NCI-H460 (cell line): Measurements from ENCODE around the gene LSM7. TPM values are rescaled to one million over a fixed set of nuclear protein-coding genes. Genes with fewer than 3 reads are reported as not detected.

ENCODE experiments used
- DNase-seq: peaks from one replicate; pipeline ENCODE4 v3.0.0-alpha.2; 2016; ENCODE audit warnings: low read depth; ENCODE audit errors: extremely low read depth
- polyA plus RNA-seq: library from polyadenylated mRNA; depleted of rRNA; stranded (reverse); fragments of >200 nt; gene quantifications from 2 replicates; pipeline ENCODE4 v1.2.3, GENCODE V29; 2014; cell fraction: nucleus; rRNA removed
- total RNA-seq: library from RNA; depleted of rRNA; stranded (reverse); fragments of >200 nt; shearing (Covaris generic); gene quantifications from 2 replicates; pipeline ENCODE4 v1.2.3, GENCODE V29; 2014; rRNA removed

Gene LSM7
- 85.7 and 125 TPM in 2 replicates for total RNA-seq
- polyA plus RNA-seq = 191 and 241 TPM in 2 replicates

DNA sequence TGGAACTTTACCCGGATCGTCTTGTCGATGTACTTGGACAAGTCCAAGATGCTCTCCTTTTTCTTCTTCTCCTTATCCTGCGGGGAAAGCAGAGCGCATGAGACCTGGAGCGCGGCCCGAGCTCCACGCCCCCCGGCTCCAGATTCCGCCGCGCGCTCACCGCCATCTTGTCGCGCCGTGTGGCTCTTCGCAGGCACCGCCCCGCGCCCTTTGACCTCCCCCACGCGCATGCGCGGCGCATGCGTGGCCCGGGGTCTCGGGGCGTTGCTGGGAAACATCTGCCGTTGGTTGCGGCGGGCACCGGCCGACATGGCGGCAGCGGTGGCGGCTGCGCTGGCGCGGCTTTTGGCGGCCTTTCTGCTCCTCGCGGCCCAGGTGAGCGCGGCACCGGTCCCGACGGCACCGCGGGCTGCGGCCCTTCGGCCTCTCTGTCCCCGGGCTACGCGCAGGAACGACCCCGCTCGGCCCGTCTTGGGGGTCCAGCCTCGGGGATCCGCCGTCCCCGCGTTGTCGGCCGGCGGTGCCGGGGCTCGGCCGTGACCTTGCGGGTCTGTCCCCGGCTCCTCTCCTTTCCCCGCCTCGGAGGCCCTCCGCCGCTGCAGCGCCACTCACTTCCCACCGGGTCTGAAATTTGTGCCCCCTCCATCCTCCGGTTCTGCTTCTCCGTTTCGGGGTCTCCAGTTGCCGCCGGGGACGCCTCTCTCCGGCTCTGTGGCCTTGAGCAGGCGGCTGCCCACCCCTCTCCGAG is at the start of gene LSM7, which contains the start of gene SPPL2B:
TSS of gene LSM7 (minus strand) at position 186 of the 748 bp plus-strand sequence. CDS start at position 166, 20 bp downstream.
TSS of gene SPPL2B (plus strand) at position 284 of the 748 bp plus-strand sequence. CDS start at position 310, 26 bp downstream.
- DNase-seq = peak; percentile 81

DNA sequence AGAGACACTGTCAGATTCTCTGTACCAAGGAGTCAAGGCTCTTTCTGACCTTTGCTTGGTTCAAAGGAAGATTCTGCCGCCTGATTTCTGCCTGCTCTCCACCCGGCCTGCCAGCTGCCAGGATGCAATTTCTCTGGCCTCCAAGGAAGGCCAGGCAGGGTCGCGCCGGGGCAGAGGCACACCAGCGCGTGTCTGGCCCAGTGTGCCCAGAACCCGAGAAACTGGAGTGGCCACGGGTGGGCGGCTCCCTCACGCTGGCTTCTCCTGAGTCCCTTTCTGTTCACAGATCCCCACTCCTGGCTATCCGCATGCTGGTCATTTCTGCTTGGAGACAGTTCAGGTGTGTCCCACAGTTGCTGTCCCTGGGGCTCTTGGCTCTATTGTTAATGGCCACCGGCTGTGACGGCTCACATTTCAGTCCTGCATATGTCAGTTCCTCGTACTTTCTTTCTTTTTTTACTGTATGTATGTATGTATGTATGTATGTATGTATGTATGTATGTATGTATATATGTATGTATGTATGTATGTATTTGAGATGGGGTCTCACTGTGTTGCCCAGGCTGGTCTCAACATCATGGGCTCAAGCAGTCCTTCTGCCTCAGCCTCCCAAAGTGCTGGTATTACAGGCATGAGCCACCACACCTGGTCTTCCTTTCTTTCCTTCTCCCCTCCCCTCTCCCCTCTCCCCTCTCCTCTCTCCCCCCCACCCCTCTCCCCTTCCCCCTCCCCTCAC is 48.6 kb upstream of the LSM7 start:
- no peak for DNase-seq

DNA sequence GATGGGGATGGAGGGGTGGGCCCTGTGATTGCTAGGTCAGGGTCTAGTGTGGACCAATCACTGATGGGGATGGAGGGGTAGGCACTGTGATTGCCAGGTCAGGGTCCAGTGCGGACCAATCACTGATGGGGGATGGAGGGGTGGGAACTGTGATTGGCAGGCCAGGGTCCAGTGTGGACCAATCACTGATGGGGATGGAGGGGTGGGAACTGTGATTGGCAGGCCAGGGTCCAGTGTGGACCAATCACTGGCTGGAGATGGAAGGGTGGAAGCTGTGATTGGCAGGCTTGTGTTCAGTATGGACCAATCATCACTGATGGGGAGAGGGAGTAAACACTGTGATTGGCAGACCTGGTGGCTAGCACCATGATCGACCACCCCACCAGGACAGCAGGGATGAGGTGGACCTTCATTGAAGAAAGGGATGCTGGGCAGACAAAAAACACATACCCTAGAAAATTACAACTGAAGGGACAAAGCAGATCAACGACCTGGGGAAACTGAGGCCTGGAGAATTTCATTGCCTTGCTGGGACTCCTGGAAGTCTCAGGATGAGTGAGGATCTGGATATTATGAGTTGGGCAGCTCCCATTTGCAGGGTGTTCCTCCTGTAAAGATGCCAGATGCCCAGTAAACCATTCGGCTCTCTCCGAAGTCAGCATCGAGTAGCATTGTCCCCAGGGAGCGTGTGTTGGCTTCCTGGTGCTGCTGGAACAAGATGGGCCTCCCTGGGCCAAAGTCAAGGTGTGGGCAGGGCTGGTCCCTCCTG is 47.2 kb upstream of the LSM7 start:
- DNase-seq = no peak

DNA sequence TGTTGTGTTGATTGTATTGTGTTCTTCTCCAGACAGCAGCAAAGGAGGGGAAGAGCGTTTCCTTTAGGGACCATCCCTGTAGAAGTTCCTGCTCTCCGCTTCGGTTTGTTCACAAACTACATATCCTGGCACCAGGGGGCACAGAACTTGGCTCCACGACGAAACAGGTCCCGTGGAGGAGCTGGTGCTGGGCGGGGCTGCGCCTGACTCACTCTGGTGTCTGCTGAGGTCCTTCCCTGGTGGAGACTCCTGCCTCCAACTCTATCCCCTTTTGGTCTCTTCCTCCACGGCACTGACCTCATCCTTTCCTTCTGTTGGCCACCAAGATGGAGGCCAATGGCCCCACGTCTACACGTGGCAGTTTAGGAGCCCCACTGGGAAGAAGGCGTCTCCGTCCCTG is 46.4 kb upstream of the LSM7 start:
- no peak for DNase-seq

DNA sequence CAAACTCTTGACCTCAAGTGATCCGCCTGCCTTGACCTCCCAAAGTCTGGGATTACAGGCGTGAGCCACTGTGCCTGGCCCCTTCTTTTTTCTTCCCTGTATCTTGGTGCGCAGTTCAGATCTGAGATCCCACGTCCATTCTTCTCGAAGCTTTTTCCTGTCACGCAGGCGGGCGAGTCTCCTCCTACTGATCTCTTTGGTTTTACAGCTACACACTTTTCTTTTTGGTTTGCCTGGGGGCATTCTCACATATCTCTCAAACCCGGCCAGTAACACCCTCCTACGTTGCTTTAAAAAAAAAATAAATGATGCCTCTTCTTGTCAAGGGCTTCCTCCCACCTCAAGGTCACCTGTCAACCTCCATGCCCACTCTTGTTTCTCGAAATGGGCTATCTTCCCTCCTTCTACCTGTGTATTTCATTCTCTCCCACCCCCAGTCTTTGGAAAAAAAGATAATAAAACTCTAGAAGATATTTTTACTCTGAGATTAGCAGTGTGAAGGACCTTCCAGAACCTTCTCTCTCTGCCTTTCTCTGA is 43.8 kb upstream of the LSM7 start:
- DNase-seq = no peak

DNA sequence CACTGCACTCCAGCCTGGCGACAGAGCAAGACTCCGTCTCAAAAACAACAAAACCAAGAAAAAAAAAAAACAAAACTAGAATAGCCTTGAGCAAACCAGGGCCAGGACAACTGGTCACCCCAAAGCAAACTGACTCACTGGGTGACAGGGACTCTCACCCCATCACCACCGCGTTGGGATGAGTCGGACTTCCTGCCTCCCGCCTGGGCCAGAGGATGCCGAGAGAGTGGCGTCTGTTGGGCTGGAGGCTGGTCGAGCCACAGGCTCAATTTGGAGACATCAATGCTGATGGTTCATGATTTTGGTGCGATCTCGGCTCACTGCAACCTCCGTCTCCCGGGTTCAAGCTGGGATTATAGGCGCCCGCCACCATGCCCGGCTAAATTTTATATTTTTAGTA is 43.3 kb upstream of the LSM7 start:
- DNase-seq = no peak

DNA sequence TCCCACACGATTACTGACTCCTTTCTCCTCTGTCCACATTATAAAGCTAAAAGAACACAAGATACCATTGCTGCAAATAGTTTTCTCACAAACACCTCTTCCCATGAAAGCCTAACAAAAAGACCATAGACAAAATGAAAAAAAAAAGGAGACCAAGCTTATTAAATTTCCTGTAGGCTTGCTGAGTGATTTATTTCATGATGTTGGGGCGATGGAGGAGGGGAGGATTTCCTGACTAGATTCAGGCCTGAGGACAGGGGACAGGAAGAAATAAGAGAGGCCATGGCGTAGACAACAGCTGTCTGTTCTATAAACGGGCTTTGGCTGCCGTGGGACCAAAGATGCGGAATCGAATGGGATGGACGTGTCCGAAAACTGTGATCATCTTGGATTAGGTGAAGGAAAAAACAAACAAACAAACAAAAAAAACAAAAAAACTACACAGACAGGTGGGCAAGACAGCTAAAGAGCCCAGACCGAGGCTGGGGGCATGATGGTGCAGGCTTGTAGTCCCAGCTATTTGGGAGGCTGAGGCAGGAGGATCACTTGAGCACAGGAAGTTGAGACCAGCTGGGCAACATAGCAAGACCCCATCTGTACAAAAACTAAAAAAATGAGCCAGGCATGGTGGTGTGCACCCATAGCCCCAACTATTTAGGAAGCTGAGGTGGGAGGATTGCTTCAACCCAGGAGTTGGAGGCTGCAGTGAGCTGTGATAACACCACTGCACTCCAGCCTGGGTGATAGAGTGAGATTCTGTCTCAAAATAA is 37.0 kb upstream of the LSM7 start:
- no peak for DNase-seq

DNA sequence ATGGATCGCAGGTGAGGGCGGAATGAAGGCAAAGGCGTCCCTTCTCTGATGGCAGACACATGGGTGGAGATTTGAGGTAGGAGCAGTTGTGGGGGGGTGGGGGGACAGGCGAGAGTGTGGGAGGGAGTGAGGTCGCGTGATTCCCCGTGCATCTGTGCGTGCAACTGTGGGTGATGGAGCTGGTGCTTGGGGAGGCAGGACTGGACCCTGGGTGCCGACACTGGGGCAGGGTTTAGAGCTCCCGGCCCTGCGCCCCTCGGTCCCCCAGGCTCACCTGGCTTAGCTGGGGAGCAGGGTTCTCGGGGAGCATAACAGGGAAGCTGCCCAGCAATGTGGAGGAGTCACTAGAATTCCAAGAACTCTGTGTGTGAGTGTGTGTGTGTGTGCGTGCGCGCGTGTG is 35.0 kb upstream of the LSM7 start:
- DNase-seq = no peak

DNA sequence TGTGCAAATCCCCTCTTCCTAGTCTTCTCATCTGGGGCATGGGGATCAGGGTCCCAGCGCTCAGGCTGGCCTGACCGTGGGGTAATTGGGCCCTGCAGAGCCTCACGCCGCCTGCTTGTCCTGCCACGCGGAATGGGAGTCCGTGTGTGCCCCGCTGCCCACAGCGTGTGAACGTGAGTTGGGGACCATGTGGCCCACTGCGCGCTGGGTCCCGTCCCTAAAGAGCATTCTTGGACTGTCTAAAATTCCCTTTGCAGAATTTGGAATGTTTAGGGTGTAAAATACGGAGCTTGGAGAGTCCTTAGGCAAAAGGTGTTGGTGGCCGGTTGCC is 34.5 kb upstream of the LSM7 start:
- DNase-seq = no peak

DNA sequence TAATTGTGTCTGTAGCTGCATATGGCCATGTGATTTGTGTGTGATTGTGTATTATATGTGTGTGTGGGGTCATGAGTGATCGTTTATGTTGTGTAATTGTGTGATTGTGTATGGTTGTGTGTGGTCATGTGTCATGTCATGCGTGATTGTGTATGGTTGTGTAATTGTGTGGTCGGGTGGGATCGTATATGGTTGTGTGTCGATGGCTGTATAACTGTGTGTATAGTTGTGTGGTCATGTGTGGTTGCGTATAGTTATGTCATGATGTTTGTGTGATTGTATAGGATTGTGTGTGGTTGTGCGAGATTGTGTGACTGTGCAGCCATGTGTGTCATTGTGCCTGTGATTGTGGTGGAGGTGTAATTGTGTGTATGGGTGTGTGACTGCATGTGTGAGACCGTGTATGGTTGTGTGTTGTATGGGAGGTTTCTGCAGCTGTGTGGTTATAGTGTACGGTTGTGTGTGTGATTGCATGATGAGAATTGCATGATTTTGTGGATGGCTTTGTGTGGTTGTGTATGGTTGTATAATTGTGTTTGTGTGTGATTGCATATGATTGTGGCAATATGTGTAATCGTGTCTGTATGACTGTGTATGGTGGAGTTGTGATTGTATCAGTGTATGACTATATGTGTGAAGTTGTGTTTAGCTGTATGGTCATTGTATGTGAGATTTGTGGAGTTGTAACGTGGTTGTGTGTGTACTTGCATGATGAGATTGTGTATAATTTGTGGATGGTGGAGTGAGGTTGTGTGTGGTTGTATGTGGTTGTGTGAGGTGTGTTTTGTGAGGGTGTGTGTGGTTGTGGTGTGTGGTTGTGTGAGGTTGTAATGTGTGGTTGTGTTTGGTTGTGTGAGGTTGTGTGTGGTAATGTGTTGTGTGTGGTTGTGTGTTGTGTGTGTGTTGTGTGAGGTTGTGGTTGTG is 33.9 kb upstream of the LSM7 start:
- no peak for DNase-seq

DNA sequence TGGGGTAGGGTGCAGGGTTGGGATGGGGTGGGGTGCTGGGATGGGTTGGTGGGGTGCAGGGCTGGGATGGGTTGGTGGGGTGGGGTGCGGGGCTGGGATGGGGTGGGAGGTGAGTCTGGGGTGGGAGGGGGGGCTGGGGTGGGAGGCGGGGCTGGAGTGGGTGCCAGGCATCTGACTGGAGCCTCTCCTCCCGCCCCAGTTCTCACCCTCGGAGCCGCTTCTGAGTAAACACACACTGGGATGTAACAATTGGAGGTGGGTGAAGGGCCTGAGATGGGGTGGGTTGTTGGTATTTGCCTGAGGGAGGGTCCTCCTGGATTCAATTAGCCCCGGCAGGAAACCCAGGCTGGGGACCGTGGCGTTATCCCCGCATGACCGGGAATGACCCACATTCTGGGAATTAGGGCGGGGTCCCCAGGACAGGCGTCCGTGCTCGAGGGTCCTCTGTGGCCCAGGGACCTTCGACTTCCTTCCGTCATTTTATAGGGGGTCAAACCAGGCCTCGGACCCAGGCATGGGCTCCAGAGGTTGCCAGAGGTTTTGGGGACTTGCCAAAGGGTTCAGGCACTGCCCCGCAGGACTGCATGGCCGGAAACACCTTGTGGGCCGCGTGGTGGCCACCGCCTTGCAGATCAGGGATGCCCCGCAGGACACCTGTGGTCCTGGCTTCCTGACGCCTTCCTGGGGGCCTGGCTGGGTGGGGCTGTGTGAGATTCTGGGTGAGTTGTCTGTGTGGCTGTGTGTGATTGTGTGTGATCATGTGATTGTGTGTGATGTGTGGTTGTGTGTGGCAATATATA is 33.1 kb upstream of the LSM7 start:
- no peak for DNase-seq

DNA sequence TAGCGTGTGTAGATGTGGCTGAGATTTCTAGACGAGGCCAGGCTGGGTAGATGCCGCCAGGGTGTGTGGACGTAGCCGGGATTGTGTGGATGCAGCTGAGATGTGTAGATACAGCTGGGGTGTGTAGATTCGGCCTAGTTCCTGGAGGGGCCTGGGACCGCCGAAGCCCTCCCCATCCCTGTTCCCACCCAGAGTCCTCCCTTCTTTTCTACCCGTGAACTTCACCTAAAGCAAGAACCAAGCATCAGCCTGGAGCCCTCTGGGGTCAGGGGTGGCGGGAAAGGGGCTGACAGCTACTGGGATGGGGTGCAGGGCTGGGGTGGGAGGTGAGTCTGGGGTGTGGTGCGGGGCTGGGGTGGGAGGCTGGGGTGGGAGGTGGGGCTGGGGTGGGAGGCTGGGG is 32.4 kb upstream of the LSM7 start:
- no peak for DNase-seq

DNA sequence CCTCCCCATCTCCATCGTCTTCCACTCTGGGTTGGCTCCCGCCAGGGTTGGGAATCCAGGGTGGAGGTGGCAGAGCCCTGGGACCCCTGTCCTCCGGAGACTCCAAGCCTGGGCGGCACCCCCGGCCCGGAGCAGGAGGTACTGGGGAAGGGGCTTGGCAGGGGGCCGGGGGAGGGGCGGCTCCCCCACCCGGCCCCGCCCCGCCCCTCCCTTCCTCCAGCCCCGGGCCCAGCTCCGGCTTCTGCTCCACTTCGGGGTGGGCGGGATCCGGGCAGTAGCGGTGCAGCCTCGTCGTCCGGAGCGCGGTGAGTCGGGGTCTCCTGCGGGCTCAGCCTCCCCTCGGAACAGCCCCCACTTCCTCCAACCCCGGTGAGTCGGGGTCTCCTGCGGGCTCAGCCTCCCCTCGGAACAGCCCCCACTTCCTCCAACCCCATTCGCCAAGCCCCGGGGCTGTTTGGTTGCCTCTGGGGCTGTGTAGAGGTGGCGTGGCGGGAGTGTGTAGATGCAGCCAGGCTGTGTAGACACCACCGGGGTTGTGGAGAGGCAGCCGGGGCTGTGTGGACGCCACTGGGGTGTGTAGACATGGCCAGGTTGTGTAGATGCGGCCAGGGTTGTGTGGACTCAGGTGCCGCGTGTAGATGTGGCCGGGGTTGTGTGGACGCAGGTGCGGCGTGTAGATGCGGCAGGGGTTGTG is 31.8 kb upstream of the LSM7 start, which contains the start of gene TMPRSS9:
TSS of gene TMPRSS9 (plus strand) at position 274 of the 694 bp plus-strand sequence. CDS start 29,521 bp downstream, outside the sequence.
- DNase-seq = no peak

DNA sequence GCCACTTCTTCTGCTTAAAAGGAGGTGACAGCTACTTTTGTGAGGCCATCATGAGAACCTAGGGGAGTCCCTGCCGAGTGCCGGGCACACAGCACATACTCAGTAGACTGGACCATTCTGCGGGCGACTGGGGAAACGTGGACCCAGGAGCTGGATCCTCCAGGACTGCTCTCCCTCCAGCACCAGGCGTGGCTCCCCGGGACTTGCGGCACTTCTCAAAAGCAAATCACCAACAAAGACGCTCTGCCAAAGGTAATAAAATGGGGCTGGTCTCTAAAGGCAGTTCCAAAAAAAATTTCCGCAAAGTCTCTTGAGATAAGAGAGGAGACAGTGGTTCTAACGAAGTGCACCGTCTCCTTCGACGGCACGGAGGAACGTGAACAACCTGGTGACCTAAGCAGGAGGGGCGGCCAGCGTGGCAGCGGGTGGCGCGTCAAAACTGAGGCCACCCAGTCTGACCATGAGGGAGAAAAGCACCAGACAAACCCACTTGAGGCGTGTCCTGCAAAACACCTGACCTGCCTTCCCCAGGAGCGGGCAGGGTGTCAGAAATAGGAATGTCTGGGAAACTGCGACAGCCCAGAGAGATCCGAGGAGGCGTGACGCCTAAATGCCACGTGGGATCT is 30.3 kb upstream of the LSM7 start:
- DNase-seq = no peak

DNA sequence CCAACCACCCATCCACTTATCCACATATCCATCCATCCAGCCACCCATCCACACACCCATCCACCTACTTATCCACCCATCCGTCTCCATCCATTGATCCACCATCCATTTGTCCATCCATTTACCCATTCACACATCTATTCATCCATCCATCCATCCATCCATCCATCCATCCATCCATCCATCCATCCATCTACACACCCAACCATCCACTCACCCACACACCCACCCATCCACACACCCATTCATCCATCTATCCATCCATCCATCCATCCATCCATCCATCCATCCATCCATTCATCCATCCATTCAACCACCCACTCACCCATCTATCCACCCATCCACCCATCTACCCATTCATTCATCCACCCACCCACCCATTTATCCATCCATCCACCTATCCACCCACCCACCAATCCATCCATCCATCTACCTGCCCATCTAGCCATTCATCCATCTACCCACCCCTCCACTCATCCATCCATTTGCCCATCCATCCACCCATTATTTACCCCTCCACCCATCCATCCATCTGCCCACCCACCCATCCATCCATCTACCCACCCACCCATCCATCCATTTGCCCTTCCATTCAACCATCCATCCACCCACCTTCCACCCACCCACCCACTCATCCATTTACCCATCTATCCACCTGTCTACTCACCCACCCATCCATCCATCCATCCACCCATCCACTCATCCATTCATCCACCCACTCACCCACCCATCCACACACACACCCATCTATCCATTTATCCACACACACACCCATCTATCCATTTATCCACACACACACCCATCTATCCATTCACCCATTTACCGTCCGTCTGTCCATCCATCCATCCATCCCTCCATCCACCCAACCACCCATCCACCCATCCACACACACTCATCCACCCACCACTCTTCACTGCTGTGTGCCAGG is 29.2 kb upstream of the LSM7 start:
- no peak for DNase-seq

DNA sequence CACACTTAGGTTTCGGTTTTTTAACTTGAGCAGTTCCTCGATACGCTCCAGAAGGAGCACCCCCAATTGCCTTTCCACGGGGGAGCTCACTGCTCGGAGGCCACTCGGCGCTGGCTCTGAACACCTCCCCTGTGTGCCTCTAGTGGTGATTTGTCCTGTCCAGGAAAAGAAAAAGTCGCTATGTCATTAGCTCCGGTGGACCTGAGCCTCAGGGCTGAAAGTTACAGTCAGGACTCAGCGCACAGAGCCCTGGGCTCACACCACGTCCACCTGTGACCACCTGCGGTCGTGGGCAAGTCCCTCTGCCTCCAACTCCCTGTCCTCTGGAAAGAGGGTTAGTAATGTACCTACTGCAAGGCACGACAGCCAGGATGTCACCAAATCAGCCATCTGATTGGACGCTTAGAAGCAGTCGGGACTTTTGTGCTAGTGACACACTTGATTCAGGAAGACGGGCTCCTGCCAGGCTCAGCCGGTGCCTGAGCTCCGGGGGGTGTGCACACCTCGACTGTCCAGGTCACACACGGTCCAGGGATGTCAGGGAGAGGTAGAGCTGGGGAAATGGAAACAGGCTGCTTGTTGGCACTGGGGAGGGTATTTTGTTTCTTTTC is 27.8 kb upstream of the LSM7 start:
- no peak for DNase-seq
